ENCODE measurements around the gene AMER3.

GRCh38 chr2:130790312-130790711, 35.0 kb downstream of the AMER3 start:
- TF ChIP-seq TEAD4 (IDR thresholded peaks at IDR 0.05): no peak
- TF ChIP-seq RAD21 (IDR thresholded peaks at IDR 0.05; ENCODE audit: low read depth): no peak
- TF ChIP-seq TCF12 (IDR thresholded peaks at IDR 0.05; ENCODE audit: low read depth): no peak
- TF ChIP-seq CEBPB (IDR thresholded peaks at IDR 0.05): no peak
- TF ChIP-seq ZBTB7A (IDR thresholded peaks at IDR 0.05; ENCODE audit: low read depth): no peak
- no peak for TF ChIP-seq NFIC (IDR thresholded peaks at IDR 0.05)
- TF ChIP-seq CREB1 (IDR thresholded peaks at IDR 0.05; ENCODE audit: low read depth): no peak
- TF ChIP-seq REST (IDR thresholded peaks at IDR 0.05; ENCODE audit: low read depth): no peak
- no peak for TF ChIP-seq EP300 (IDR thresholded peaks at IDR 0.05; ENCODE audit: borderline replicate concordance)
- no peak for TF ChIP-seq MAX (IDR thresholded peaks at IDR 0.05)
- no peak for TF ChIP-seq EGR1 (IDR thresholded peaks at IDR 0.05)
- TF ChIP-seq TAF1 (IDR thresholded peaks at IDR 0.05; ENCODE audit: low read depth): no peak
- TF ChIP-seq USF1 (IDR thresholded peaks at IDR 0.05): no peak
